HepG2 (cell line): ENCODE results near the gene C2. TPM values are rescaled to one million over a fixed set of nuclear protein-coding genes. Genes with fewer than 3 reads are reported as not detected.

Experiments used
- ARHGAP35 ChIP-seq: sonication (generic); formaldehyde crosslinking; IDR thresholded peaks from 2 replicates; pipeline ENCODE4 v1.9.0; 2022; ENCODE audit warnings: mild to moderate bottlenecking, inconsistent platforms, moderate library complexity, missing genetic modification reagents, borderline replicate concordance
- ATF1 ChIP-seq: IDR thresholded peaks from 2 replicates; pipeline ENCODE4 v1.6.1; 2016; ENCODE audit warnings: mild to moderate bottlenecking, control low read depth
- GPN1 ChIP-seq: sonication (generic); formaldehyde crosslinking; IDR thresholded peaks from 2 replicates; pipeline ENCODE4 v1.5.1; 2020; ENCODE audit warnings: missing genetic modification reagents, borderline replicate concordance
- KDM2A ChIP-seq: sonication (generic); formaldehyde crosslinking; IDR thresholded peaks from 2 replicates; pipeline ENCODE4 v1.4.0; 2020; ENCODE audit warnings: low read depth, missing genetic modification reagents, borderline replicate concordance
- NFE2 ChIP-seq: sonication (generic); formaldehyde crosslinking; IDR thresholded peaks from 2 replicates; pipeline ENCODE4 v1.4.0; 2020; ENCODE audit warnings: missing genetic modification reagents
- RXRA ChIP-seq: sonication (generic); formaldehyde crosslinking; IDR thresholded peaks from 2 replicates; pipeline ENCODE4 v1.5.1; 2020; ENCODE audit warnings: missing genetic modification reagents
- SIX1 ChIP-seq: sonication (generic); formaldehyde crosslinking; IDR thresholded peaks from 2 replicates; pipeline ENCODE4 v1.4.0; 2020; ENCODE audit warnings: missing genetic modification reagents, borderline replicate concordance
- SIX4 ChIP-seq: sonication (generic); formaldehyde crosslinking; IDR thresholded peaks from 2 replicates; pipeline ENCODE4 v1.4.0; 2020; ENCODE audit warnings: missing genetic modification reagents
- SMAD3 ChIP-seq: sonication (generic); formaldehyde crosslinking; IDR thresholded peaks from 2 replicates; pipeline ENCODE4 v1.4.0; 2020; ENCODE audit warnings: missing genetic modification reagents
- SMYD3 ChIP-seq: sonication (generic); formaldehyde crosslinking; IDR thresholded peaks from 2 replicates; pipeline ENCODE4 v1.8.1; 2023; ENCODE audit warnings: mild to moderate bottlenecking, missing genetic modification reagents
- ZNF383 ChIP-seq: sonication (generic); formaldehyde crosslinking; IDR thresholded peaks from 2 replicates; pipeline ENCODE4 v1.4.0; 2020; ENCODE audit warnings: missing genetic modification reagents, mild to moderate bottlenecking, borderline replicate concordance
- polyA plus RNA-seq, 8 experiments: library from polyadenylated mRNA; depleted of rRNA in 3 of 8; stranded (reverse) in 7 of 8; unstranded in 1 of 8; fragments of >200 nt; fragmentation: Illumina TruSeq in 4 of 8; extraction: Trizol in 4 of 8; gene quantifications; 2 replicates each; pipeline versions ENCODE4 v1.2.1 to v1.2.3, GENCODE V29; 2011 to 2016; ENCODE audit warnings: low read depth in 4 of 8, missing spikeins in 1 of 8, mixed read lengths in 1 of 8; ENCODE audit not compliant: insufficient read depth in 1 of 8
- total RNA-seq, 5 experiments: library from RNA; depleted of rRNA; stranded (reverse); fragments of >200 nt; fragmentation: Illumina TruSeq; extraction: Trizol; gene quantifications; 2 replicates each; pipeline ENCODE4 v1.2.3, GENCODE V29; 2016; ENCODE audit warnings: low read depth in 1 of 5
- TF ChIP-seq, protein P1 (sequence below): sonication (generic); formaldehyde crosslinking; IDR thresholded peaks from 2 replicates; pipeline ENCODE4 v1.4.0; 2020; ENCODE audit warnings: mild to moderate bottlenecking, missing genetic modification reagents
- TF ChIP-seq, protein P2 (sequence below): IDR thresholded peaks from 2 replicates; pipeline ENCODE4 v1.6.1; 2016; ENCODE audit warnings: mild to moderate bottlenecking
- TF ChIP-seq, protein P3 (sequence below), 2 experiments: sonication (generic) in 1 of 2; formaldehyde crosslinking in 1 of 2; IDR thresholded peaks; 2 replicates each; pipeline versions ENCODE4 v1.6.1 to v1.9.0; 2014 to 2022; ENCODE audit warnings: antibody characterized with exemption in 1 of 2, borderline replicate concordance in 1 of 2, inconsistent platforms in 1 of 2, low read depth in 1 of 2, missing genetic modification reagents in 1 of 2
- TF ChIP-seq, protein P4 (sequence below): IDR thresholded peaks from 2 replicates; pipeline ENCODE4 v1.6.1; 2018; ENCODE audit warnings: missing genetic modification reagents, mild to moderate bottlenecking, missing compliant biosample characterization
- TF ChIP-seq, protein P5 (sequence below): sonication (generic); formaldehyde crosslinking; conservative IDR thresholded peaks from 2 replicates; pipeline ENCODE4 v1.4.0; 2020; ENCODE audit warnings: missing genetic modification reagents

The C2 gene
- total and polyA plus RNA-seq, 2 of the 13 experiments (the other 11 are each of a cell fraction or from before 2014, with no cell fraction given) = 165 to 307 TPM

DNA sequence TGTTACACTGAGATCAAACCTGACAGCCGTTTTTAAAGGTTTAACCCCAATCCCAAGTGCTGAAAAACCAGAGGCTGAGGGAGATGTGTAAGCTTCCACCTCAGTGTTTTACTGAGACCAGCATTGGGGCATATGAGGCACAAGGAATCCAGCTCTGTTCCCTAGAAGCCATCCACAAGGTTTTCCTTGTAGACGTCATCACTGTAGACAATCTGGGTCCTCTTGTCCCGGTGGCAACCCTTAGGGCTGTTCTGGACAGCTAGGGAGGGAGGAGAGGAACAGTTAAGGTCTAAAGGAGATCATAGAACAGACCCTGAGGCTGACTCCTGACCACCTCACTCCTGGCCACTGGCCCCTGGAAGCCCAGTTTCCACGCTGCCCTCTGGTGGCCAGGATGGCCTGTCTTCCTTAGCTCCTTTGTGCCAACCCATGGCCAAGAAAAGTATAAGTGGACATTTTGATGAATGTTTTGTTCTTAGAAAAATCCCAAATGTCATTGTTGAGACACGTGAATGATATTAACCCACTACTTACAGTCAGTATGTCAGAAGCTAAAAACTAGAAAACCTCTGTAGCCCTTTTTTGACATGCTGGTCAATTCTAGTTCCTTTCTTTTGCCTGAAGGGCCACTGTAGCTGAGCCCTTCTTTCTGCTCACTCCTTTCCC, 24.8 kb downstream of the C2 start (continued):
- no peak for TF ChIP-seq NFE2 (CRISPR knock-in tag)
- TF ChIP-seq, protein P1, sequence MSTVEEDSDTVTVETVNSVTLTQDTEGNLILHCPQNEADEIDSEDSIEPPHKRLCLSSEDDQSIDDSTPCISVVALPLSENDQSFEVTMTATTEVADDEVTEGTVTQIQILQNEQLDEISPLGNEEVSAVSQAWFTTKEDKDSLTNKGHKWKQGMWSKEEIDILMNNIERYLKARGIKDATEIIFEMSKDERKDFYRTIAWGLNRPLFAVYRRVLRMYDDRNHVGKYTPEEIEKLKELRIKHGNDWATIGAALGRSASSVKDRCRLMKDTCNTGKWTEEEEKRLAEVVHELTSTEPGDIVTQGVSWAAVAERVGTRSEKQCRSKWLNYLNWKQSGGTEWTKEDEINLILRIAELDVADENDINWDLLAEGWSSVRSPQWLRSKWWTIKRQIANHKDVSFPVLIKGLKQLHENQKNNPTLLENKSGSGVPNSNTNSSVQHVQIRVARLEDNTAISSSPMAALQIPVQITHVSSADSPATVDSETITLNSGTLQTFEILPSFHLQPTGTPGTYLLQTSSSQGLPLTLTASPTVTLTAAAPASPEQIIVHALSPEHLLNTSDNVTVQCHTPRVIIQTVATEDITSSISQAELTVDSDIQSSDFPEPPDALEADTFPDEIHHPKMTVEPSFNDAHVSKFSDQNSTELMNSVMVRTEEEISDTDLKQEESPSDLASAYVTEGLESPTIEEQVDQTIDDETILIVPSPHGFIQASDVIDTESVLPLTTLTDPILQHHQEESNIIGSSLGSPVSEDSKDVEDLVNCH = no peak
- 0 out of 2 replicates have a peak, but pooled peaks have one; percentile 23 for TF ChIP-seq SIX4 (CRISPR knock-in tag)
- TF ChIP-seq, protein P2, sequence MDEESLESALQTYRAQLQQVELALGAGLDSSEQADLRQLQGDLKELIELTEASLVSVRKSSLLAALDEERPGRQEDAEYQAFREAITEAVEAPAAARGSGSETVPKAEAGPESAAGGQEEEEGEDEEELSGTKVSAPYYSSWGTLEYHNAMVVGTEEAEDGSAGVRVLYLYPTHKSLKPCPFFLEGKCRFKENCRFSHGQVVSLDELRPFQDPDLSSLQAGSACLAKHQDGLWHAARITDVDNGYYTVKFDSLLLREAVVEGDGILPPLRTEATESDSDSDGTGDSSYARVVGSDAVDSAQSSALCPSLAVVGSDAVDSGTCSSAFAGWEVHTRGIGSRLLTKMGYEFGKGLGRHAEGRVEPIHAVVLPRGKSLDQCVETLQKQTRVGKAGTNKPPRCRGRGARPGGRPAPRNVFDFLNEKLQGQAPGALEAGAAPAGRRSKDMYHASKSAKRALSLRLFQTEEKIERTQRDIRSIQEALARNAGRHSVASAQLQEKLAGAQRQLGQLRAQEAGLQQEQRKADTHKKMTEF (CRISPR knock-in tag) = peak; percentile 48; the same call in 1 of the 2 replicates
- no peak for TF ChIP-seq SIX1 (CRISPR knock-in tag)
- TF ChIP-seq, protein P3, sequence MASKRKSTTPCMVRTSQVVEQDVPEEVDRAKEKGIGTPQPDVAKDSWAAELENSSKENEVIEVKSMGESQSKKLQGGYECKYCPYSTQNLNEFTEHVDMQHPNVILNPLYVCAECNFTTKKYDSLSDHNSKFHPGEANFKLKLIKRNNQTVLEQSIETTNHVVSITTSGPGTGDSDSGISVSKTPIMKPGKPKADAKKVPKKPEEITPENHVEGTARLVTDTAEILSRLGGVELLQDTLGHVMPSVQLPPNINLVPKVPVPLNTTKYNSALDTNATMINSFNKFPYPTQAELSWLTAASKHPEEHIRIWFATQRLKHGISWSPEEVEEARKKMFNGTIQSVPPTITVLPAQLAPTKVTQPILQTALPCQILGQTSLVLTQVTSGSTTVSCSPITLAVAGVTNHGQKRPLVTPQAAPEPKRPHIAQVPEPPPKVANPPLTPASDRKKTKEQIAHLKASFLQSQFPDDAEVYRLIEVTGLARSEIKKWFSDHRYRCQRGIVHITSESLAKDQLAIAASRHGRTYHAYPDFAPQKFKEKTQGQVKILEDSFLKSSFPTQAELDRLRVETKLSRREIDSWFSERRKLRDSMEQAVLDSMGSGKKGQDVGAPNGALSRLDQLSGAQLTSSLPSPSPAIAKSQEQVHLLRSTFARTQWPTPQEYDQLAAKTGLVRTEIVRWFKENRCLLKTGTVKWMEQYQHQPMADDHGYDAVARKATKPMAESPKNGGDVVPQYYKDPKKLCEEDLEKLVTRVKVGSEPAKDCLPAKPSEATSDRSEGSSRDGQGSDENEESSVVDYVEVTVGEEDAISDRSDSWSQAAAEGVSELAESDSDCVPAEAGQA (IDR thresholded peaks at IDR 0.05; ENCODE audit: low read depth) = no peak
- TF ChIP-seq, protein P3 (CRISPR knock-in tag; IDR thresholded peaks at IDR 0.05; ENCODE audit: borderline replicate concordance) = no peak
- no peak for TF ChIP-seq GPN1 (CRISPR knock-in tag)
- TF ChIP-seq RXRA = peak; percentile 50; the same call in 1 of the 2 replicates
- TF ChIP-seq SMYD3 (CRISPR knock-in tag) = peak; percentile 55; the same call in 1 of the 2 replicates
- no peak for TF ChIP-seq ZNF383 (CRISPR knock-in tag)
- TF ChIP-seq SMAD3 (CRISPR knock-in tag) = peak; percentile 43; the same call in 1 of the 2 replicates
- TF ChIP-seq ATF1 (CRISPR knock-in tag) = no peak
- TF ChIP-seq, protein P4, sequence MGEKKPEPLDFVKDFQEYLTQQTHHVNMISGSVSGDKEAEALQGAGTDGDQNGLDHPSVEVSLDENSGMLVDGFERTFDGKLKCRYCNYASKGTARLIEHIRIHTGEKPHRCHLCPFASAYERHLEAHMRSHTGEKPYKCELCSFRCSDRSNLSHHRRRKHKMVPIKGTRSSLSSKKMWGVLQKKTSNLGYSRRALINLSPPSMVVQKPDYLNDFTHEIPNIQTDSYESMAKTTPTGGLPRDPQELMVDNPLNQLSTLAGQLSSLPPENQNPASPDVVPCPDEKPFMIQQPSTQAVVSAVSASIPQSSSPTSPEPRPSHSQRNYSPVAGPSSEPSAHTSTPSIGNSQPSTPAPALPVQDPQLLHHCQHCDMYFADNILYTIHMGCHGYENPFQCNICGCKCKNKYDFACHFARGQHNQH = peak; percentile 52; the same call in 1 of the 2 replicates
- no peak for TF ChIP-seq ARHGAP35 (CRISPR knock-in tag)
- TF ChIP-seq, protein P5, sequence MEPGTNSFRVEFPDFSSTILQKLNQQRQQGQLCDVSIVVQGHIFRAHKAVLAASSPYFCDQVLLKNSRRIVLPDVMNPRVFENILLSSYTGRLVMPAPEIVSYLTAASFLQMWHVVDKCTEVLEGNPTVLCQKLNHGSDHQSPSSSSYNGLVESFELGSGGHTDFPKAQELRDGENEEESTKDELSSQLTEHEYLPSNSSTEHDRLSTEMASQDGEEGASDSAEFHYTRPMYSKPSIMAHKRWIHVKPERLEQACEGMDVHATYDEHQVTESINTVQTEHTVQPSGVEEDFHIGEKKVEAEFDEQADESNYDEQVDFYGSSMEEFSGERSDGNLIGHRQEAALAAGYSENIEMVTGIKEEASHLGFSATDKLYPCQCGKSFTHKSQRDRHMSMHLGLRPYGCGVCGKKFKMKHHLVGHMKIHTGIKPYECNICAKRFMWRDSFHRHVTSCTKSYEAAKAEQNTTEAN (CRISPR knock-in tag) = no peak
- peak; percentile 49; the same call in 1 of the 2 replicates for TF ChIP-seq KDM2A (CRISPR knock-in tag)
